Naive B cell (primary cell): ENCODE data around the gene GUCD1. TPM values are rescaled to one million over a fixed set of nuclear protein-coding genes. Genes with fewer than 3 reads are reported as not detected.

Experiments used
- ATAC-seq, 2 donors: fragments of 150-1000 bp; cut with Tn5 transposase; 2 replicates each; pipeline ENCODE4 v1.10.0; 2021; ENCODE audit warnings: low read depth in 2 of 2, mild to moderate bottlenecking in 2 of 2, moderate library complexity in 2 of 2
- DNase-seq: peaks from one replicate; pipeline ENCODE4 v3.0.0; 2022
- H3K27ac Mint-ChIP-seq, 6 donors: one replicate each; pipeline ENCODE4 v1.8.0; 2020 to 2022; ENCODE audit warnings: mild to moderate bottlenecking in 6 of 6, mixed read lengths in 6 of 6, moderate library complexity in 5 of 6, inconsistent platforms in 2 of 6
- H3K27me3 Mint-ChIP-seq, 3 donors: one replicate each; pipeline ENCODE4 v1.8.0; 2021 to 2022; ENCODE audit warnings: mixed read lengths in 3 of 3, mild to moderate bottlenecking in 1 of 3
- H3K36me3 Mint-ChIP-seq, 2 donors: one replicate each; pipeline ENCODE4 v1.8.0; 2020 to 2022; ENCODE audit warnings: mixed read lengths in 2 of 2, inconsistent platforms in 1 of 2, mild to moderate bottlenecking in 1 of 2
- H3K4me1 Mint-ChIP-seq, 3 donors: one replicate each; pipeline ENCODE4 v1.8.0; 2020 to 2022; ENCODE audit warnings: mixed read lengths in 3 of 3, inconsistent platforms in 1 of 3, mild to moderate bottlenecking in 1 of 3, moderate library complexity in 1 of 3
- H3K4me3 Mint-ChIP-seq, 8 donors: one replicate each; pipeline ENCODE4 v1.8.0; 2020 to 2022; ENCODE audit warnings: mild to moderate bottlenecking in 8 of 8, mixed read lengths in 8 of 8, moderate library complexity in 8 of 8, inconsistent platforms in 2 of 8
- H3K9me3 Mint-ChIP-seq, 7 donors: one replicate each; pipeline ENCODE4 v1.8.0; 2020 to 2022; ENCODE audit warnings: mixed read lengths in 7 of 7, mild to moderate bottlenecking in 5 of 7, inconsistent platforms in 2 of 7, moderate library complexity in 1 of 7
- polyA plus RNA-seq, 6 donors: library from polyadenylated mRNA; unstranded; fragments of 300-500 nt; fragmentation: Illumina TruSeq; gene quantifications; one replicate each; pipeline ENCODE4 v1.2.3, GENCODE V29; 2021; ENCODE audit warnings: low read depth in 6 of 6

The GUCD1 gene
- polyA plus RNA-seq, 6 donors from 2014 or later: 374 to 564 (median 422) TPM

DNA sequence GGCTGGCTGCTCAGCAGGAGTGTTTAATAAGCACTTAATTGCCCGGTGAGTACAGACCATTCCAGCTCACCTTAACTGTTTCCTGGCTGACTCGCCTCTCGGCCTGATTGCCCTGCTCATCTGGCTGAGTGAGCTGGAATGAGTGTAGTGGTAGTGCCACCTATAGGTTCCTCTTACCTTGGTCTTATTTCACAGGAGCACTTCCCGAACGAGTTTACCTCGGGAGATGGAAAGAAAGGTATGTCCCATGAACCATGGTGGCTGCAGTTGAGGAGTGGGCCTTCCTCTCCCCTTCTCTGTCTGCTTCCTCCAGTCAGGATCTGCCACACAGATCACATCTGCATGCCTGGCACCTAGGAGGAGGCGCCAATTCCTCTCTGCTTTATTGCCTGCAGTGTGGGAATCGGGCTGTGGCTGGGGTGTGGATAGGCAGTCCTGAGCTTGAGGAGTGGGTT, 33.1 kb downstream of the GUCD1 start:
- H3K27me3 Mint-ChIP-seq: peaks cover 21 to 22% (median 21%) of the 10 kb centered on the region in 3 donors
- H3K27ac Mint-ChIP-seq: peak overlapping the region in 3 of 6 donors; percentile 34 to 52 (median 48)
- H3K9me3 Mint-ChIP-seq: no peaks in the 10 kb centered on the region
- DNase-seq: no peak
- peaks cover 12 to 18% (median 17%) of the 10 kb centered on the region in 3 donors for H3K4me1 Mint-ChIP-seq
- no peak overlapping the region for H3K4me3 Mint-ChIP-seq
- H3K36me3 Mint-ChIP-seq: no peaks in the 10 kb centered on the region
- ATAC-seq: peak; percentile 31 to 45

DNA sequence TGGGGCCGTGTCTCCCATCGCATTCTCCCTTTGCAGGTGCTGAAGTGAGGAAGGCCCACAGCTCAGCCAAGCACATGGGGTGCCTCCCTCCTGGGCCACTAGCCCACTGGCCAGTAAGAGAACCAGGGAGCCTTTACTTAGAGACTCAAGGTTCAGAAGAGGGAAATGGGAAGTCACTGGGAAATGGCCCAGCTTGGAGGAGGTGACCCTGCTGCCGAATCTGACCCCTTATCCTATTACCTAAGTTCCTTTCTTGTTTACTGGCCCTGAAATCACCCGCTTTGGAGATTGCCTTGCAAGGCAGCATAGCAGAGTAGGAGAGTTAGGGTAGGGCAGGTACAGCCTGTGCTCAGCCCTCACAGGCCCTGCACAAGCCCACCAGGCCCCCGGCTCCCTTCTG, 35.4 kb downstream of the GUCD1 start:
- Mint-ChIP-seq H3K4me1 (peaks cover 5 to 10% (median 7%) of the 10 kb centered on the region in 3 donors), H3K4me3 (no peak overlapping the region), H3K36me3 (no peaks in the 10 kb centered on the region), H3K27ac (no peak overlapping the region), H3K27me3 (peaks cover 21 to 24% (median 23%) of the 10 kb centered on the region in 3 donors), H3K9me3 (no peaks in the 10 kb centered on the region)
- no peak for ATAC-seq
- DNase-seq: no peak

DNA sequence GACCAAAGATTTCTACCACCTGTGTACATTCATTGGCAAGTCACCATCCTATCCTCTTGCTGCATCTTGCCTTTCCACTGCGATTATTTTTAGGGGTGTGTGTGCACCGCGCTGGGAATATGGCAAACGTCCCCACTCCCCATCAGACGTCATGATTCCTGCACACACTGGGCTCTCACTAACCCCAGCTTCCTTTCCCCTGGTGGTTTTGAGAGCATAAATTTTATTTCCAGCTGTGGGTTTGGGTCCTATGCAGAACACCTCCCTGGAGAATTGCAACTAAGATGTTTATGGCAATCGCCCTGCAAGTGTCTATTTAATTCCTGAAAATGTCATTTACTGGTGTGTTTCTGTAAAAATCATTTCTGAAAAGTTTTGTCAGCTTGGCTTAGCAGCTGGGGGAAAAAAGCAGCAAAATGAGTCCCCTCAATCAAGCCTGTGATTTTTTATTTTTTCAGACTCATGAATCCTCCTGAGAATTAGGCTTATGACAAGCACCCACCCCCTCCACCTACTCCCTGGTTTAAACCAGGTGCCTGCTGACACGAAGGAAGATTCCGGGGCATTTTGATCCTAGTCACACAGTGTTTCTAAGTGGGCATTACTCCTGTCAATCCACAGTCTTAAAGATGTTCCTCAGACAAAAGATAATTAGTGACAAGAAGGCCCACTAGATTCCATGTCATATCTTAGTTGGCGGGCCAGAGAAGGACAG, 36.0 kb downstream of the GUCD1 start:
- H3K9me3 Mint-ChIP-seq: no peaks in the 10 kb centered on the region
- peaks cover 5 to 10% (median 7%) of the 10 kb centered on the region in 3 donors for H3K4me1 Mint-ChIP-seq
- no peak overlapping the region for H3K27ac Mint-ChIP-seq
- peaks cover 21 to 24% (median 23%) of the 10 kb centered on the region in 3 donors for H3K27me3 Mint-ChIP-seq
- DNase-seq: no peak
- no peaks in the 10 kb centered on the region for H3K36me3 Mint-ChIP-seq
- no peak overlapping the region for H3K4me3 Mint-ChIP-seq
- no peak for ATAC-seq

DNA sequence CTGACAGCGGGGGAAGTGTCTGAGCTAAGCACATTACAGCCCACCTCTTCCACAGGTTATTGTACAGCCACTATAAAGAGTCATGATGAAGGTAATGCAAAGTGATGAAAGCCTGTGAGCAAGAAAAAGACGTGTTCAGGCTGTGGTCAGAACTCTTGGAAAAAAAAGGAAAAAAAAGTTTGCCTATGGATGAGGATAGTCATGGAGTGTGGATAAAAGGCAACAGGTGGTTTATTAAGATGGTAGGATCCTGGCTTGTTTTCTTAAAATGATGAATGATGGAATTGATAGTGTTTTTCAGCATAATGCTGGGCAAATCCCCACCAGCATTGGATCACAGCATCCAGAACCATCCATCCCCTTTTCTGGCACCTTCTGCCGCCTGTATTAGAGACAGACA, 36.7 kb downstream of the GUCD1 start:
- ATAC-seq (no peak), DNase-seq (no peak)
- Mint-ChIP-seq H3K36me3 (no peaks in the 10 kb centered on the region), H3K4me3 (no peak overlapping the region), H3K4me1 (peaks cover 5 to 15% (median 7%) of the 10 kb centered on the region in 3 donors), H3K27ac (peak overlapping the region in 1 of 6 donors; percentile 26), H3K9me3 (no peaks in the 10 kb centered on the region), H3K27me3 (peaks cover 21 to 24% (median 23%) of the 10 kb centered on the region in 3 donors)

DNA sequence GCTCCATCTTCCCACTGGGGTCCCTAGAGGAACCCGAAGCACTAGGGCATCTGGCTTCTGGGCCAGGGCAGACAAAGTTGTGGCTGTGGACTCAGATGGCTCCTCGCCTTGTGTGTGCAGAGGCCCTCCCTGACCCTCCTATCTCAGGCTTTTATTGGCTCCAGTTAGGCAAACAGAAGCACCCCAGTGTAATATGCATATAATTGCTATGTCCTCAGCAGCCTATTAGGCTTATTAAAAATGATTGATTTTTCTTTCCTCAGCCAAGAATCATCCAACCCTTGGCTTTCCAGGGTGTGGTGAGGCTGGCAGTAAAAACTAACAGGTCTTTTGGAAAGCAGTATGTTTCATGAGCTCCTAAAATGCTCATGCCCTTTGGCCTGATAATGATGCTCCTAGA, 37.5 kb downstream of the GUCD1 start:
- peaks cover 5 to 23% (median 9%) of the 10 kb centered on the region in 3 donors for H3K4me1 Mint-ChIP-seq
- H3K9me3 Mint-ChIP-seq: no peaks in the 10 kb centered on the region
- H3K27ac Mint-ChIP-seq: no peak overlapping the region
- no peaks in the 10 kb centered on the region for H3K36me3 Mint-ChIP-seq
- H3K4me3 Mint-ChIP-seq: no peak overlapping the region
- DNase-seq (no peak), ATAC-seq (no peak)
- H3K27me3 Mint-ChIP-seq: peaks cover 21 to 24% (median 23%) of the 10 kb centered on the region in 3 donors

DNA sequence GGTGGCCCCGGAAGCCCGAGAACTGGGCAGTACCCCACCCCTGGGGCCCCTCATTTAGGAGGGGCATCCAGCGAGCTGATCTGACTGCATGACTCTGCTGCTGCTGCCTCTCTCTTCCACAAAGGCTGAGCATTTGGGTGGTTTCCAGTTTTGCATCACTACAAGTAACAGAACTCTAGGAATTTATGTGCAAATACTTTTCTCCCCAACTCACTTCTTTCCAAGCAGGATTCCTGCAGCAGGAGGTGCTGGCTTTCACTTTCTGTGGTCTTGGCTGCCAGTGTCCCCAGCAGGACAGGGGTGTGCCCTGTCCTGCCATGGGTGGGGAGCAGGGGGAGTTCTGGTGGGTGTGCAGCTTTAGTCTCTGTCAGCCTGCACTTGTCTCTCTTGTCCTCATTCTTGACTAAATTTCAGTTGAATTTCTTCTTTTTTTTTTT, 38.6 kb downstream of the GUCD1 start:
- no peak for ATAC-seq
- peak overlapping the region in 2 of 6 donors; percentile 16 to 32 for H3K27ac Mint-ChIP-seq
- DNase-seq: no peak
- H3K27me3 Mint-ChIP-seq: peaks cover 15 to 21% (median 18%) of the 10 kb centered on the region in 3 donors
- peaks cover 8 to 23% (median 13%) of the 10 kb centered on the region in 3 donors for H3K4me1 Mint-ChIP-seq
- H3K36me3 Mint-ChIP-seq: no peaks in the 10 kb centered on the region
- no peaks in the 10 kb centered on the region for H3K9me3 Mint-ChIP-seq
- H3K4me3 Mint-ChIP-seq: no peak overlapping the region

DNA sequence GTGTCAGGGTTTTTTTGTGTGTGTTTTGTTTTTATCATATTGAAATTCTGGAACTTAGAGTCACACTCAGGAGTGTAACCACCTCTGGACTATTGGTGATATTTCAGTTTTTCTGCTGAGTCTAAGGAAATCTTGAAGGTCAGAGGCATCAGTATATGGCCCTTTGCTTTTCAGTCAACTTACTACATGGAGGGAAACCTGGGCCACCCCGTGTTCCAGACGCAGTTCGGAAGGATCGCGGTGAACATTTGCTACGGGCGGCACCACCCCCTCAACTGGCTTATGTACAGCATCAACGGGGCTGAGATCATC, 40.0 kb downstream of the GUCD1 start:
- Mint-ChIP-seq H3K9me3 (no peaks in the 10 kb centered on the region), H3K4me1 (peaks cover 18 to 34% (median 23%) of the 10 kb centered on the region in 3 donors), H3K4me3 (no peak overlapping the region), H3K36me3 (no peaks in the 10 kb centered on the region), H3K27me3 (peaks cover 10 to 21% (median 15%) of the 10 kb centered on the region in 3 donors), H3K27ac (peak overlapping the region in 1 of 6 donors; percentile 47)
- DNase-seq: no peak
- no peak for ATAC-seq

DNA sequence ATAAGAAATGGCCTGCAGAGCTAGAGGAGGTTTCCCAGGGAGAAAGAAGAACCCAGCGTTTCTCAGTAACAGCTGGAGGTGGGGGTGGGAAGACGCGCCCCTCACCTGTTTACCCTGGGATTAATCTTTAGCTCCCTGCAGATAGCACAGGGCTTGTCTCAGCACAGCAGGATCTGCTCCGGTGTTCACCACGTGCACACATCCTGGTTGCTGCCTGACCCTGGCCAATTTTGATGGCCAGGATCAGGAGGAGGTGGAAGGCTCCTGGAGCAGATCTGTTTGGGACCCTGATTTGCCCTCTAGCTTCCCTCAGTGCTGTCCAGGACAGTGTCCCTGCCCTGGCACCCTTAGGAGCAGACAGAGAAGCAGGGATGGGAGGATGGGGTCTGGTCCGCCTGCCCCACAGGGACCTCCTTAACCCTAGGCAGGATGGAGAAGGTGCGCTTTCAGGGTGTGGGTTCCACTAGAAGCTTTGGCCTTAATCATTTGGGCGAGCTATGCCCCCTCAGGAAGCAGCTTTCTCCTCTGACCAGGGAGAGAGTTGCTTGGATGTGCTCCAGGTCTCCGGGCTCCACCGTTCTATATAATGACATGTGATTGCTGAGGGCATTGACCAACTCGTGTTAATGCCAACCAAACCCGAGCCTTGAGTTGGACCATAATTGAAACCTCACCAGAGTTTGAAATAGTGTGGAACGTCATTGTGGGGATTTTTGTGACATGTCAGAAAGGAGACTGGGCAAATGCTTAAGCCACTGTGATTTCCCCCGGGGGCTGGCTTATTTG, 40.5 kb downstream of the GUCD1 start:
- peaks cover 10 to 21% (median 15%) of the 10 kb centered on the region in 3 donors for H3K27me3 Mint-ChIP-seq
- DNase-seq: no peak
- peak overlapping the region in 1 of 6 donors; percentile 47 for H3K27ac Mint-ChIP-seq
- peaks cover 18 to 34% (median 23%) of the 10 kb centered on the region in 3 donors for H3K4me1 Mint-ChIP-seq
- H3K9me3 Mint-ChIP-seq: no peaks in the 10 kb centered on the region
- no peaks in the 10 kb centered on the region for H3K36me3 Mint-ChIP-seq
- no peak for ATAC-seq
- no peak overlapping the region for H3K4me3 Mint-ChIP-seq

DNA sequence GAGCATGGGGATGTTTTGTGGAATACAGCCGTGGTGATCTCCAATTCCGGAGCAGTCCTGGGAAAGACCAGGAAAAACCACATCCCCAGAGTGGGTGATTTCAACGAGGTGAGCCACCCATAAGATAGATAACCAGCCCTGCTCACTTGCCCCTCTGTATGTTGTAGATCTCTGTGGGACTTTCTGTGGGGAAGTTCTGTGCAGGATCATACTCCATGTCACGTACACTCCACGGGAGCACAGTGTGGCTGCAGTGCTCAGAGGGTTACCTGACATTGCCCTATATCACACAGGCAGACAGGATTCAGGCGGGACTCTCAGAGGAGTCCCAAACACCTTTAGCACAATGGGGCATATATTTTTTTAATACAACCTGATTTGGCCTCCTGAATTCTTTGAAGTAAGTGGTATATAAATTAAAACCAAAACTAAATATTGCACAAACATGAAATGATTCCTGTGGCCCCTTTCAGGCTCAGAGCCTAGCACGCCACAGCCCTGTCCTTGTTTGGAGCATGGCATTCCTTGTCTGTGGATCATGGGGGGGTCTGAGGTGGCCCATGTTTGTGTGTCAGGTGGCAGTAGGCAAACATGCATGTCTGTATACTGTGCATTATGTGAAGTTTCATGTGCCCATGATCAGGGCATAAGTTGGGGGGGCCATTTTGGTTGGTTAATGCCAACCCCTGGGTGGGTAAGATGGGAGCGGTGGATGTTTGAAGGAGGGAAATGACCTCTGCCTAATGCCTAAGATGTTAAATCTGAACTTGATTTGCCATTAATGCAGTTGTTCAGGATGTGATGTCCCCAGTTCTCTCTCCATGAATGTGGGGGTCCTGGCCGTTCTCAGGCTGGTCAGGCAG, 41.3 kb downstream of the GUCD1 start:
- no peak for ATAC-seq
- peaks cover 10 to 16% (median 15%) of the 10 kb centered on the region in 3 donors for H3K27me3 Mint-ChIP-seq
- H3K4me1 Mint-ChIP-seq: peaks cover 22 to 34% (median 23%) of the 10 kb centered on the region in 3 donors
- H3K27ac Mint-ChIP-seq: peak overlapping the region in 1 of 6 donors; percentile 2
- DNase-seq: no peak
- no peak overlapping the region for H3K4me3 Mint-ChIP-seq
- H3K9me3 Mint-ChIP-seq: no peaks in the 10 kb centered on the region
- no peaks in the 10 kb centered on the region for H3K36me3 Mint-ChIP-seq

DNA sequence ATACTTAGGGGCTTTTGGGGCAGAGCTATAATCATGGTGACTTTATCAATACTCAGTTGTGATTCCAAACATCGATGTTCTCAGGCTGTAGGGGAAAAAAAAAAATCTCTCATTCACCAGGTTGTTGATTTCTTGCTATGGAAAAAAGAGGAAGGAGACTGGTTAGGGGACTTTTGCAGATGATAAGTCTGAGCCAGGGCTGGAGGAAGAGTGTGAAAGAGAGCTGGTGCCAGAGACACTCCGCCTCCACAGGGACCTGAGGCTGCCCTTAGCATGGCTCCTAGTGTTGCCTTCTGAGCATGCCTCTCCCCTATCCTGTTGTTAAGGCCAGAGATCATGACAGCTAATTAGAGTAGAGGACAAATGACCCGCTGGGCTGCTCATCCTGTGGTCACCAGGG, 42.9 kb downstream of the GUCD1 start:
- Mint-ChIP-seq H3K4me1 (peaks cover 22 to 38% (median 28%) of the 10 kb centered on the region in 3 donors), H3K9me3 (no peaks in the 10 kb centered on the region), H3K27me3 (peaks cover under 1 to 5% (median 4%) of the 10 kb centered on the region in 3 donors), H3K36me3 (no peaks in the 10 kb centered on the region), H3K4me3 (peak overlapping the region in 5 of 8 donors; percentile 3 to 62 (median 30)), H3K27ac (peak overlapping the region in 2 of 6 donors; percentile 30 to 81)
- ATAC-seq: peak; percentile 85 to 94
- DNase-seq: peak; percentile 33

DNA sequence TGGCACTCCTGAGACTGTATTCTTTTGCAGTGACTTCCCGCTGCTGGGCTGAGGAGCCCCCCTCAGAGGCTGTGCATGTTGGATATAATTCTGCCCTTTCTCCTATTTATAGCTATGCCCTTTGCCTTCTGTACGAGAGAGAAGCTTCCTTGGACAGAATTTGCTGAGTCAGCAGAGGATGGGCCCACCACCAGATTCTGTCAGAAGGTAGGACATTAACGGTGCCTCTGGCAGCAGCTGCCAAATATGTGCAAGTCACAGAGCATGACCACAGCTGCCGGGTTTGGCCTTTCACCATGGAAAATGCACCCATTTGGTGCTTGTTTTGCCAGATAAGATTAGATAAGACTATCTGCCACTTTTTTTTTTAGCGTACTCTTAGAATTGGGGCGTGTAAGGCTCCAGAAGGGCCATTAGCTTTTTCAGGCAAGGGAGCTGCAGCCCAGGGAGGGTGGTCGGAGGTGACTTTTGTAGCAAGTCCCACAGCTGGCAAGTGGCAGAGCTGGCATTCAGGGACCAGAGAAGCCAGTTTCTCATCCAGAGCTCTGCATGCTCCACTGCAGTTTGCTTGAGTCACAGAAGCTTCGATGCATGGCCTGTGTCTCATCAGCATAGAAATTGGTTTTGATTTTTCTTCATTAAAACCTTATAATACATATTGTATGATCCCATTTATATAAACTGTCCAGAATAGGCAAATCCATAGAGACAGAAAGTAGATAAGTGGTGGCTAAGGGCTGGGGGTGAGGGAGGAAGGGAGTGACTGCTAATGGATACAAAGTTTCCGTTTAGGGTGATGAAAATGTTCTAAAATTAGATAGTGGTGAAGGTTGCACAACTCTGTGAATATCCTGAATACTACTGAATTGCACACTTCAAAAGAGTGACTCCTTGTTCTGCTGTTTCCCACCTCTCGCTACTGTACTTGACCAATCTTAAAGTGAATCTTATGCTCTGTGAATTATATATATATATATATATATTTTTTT, 44.0 kb downstream of the GUCD1 start:
- Mint-ChIP-seq H3K4me3 (peak overlapping the region in 4 of 8 donors; percentile 9 to 43 (median 18)), H3K36me3 (no peaks in the 10 kb centered on the region), H3K27me3 (no peaks in the 10 kb centered on the region), H3K9me3 (no peaks in the 10 kb centered on the region), H3K4me1 (peaks cover 22 to 45% (median 34%) of the 10 kb centered on the region in 3 donors), H3K27ac (peak overlapping the region in 4 of 6 donors; percentile 16 to 81 (median 68))
- DNase-seq: no peak
- no peak for ATAC-seq

DNA sequence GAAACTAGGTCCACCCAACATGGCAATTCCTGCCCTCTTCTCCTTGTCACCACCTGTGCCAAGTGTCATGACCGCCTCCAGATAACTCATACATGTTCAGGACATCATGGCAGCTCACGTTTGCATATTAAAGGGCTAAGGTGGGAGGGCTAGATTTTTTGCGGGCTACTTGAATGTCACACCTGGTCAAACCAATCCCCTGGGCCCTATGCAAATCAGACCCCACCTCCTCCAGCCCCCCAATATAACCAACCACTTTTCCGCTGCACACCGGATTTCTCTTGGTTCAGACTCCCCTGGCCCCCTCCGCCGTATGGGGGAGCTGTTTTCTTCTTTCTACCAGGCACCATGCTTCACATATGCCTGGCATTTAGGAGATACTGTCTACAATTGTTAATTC, 47.2 kb downstream of the GUCD1 start:
- ATAC-seq (no peak), DNase-seq (no peak)
- no peaks in the 10 kb centered on the region for H3K36me3 Mint-ChIP-seq
- peak overlapping the region in 2 of 8 donors; percentile 20 to 25 for H3K4me3 Mint-ChIP-seq
- peak overlapping the region in 1 of 6 donors; percentile 26 for H3K27ac Mint-ChIP-seq
- peaks cover 33 to 48% (median 47%) of the 10 kb centered on the region in 3 donors for H3K4me1 Mint-ChIP-seq
- H3K9me3 Mint-ChIP-seq: no peaks in the 10 kb centered on the region
- peaks cover 0 to 4% (median 0%) of the 10 kb centered on the region in 3 donors for H3K27me3 Mint-ChIP-seq
